GM23338 (cell line): ENCODE data around the gene TNFSF18. TPM values are rescaled to one million over a fixed set of nuclear protein-coding genes. Genes with fewer than 3 reads are reported as not detected.

ENCODE experiments used
- ATAC-seq: fragments of 200-7000 bp; cut with Tn5 transposase; 3 replicates; pipeline ENCODE4 v1.9.1; 2020
- DNase-seq: peaks from one replicate; pipeline ENCODE4 v3.0.0-alpha.2; 2015; ENCODE audit warnings: low spot score
- H2AFZ ChIP-seq: fragments of 200-600 bp; sonication (generic); 2 replicates; pipeline ENCODE4 v1.8.0; 2016; ENCODE audit warnings: antibody characterized with exemption, mild to moderate bottlenecking, moderate library complexity
- H3F3A ChIP-seq: fragments of 200-600 bp; sonication (generic); replicated peaks from 2 replicates; pipeline ENCODE4 v1.8.0; 2017; ENCODE audit warnings: antibody characterized with exemption, mixed run types, low read depth
- H3K27ac ChIP-seq: fragments of 200-600 bp; sonication (generic); 2 replicates; pipeline ENCODE4 v1.6.1; 2016; ENCODE audit warnings: low read depth
- H3K27me3 ChIP-seq: fragments of 200-600 bp; sonication (generic); 2 replicates; pipeline ENCODE4 v1.8.0; 2016; ENCODE audit warnings: mild to moderate bottlenecking, mixed run types, moderate library complexity; ENCODE audit not compliant: insufficient read depth
- H3K36me3 ChIP-seq: fragments of 200-600 bp; sonication (generic); 2 replicates; pipeline ENCODE4 v1.8.0; 2016; ENCODE audit warnings: mild to moderate bottlenecking; ENCODE audit not compliant: insufficient read depth
- H3K4me1 ChIP-seq: fragments of 200-600 bp; sonication (generic); 2 replicates; pipeline ENCODE4 v1.8.0; 2016; ENCODE audit warnings: mild to moderate bottlenecking, moderate library complexity; ENCODE audit not compliant: insufficient read depth
- H3K4me2 ChIP-seq: fragments of 200-600 bp; sonication (generic); 2 replicates; pipeline ENCODE4 v1.7.1; 2017; ENCODE audit warnings: mixed run types
- H3K4me3 ChIP-seq: fragments of 200-600 bp; sonication (generic); 2 replicates; pipeline ENCODE4 v1.6.1; 2016; ENCODE audit warnings: mixed run types
- H3K79me2 ChIP-seq: fragments of 200-600 bp; sonication (generic); replicated peaks from 2 replicates; pipeline ENCODE4 v1.8.0; 2017; ENCODE audit warnings: mild to moderate bottlenecking; ENCODE audit not compliant: insufficient read depth
- H3K9me2 ChIP-seq: fragments of 200-600 bp; sonication (generic); 2 replicates; pipeline ENCODE4 v1.8.0; 2017; ENCODE audit not compliant: insufficient read depth
- H4K20me1 ChIP-seq: fragments of 200-600 bp; sonication (generic); replicated peaks from 2 replicates; pipeline ENCODE4 v1.8.0; 2017; ENCODE audit warnings: mild to moderate bottlenecking; ENCODE audit not compliant: insufficient read depth
- H3K27ac Mint-ChIP-seq: 2 replicates; pipeline ENCODE4 v1.8.0; 2020; ENCODE audit warnings: inconsistent platforms, mild to moderate bottlenecking, moderate library complexity, mixed read lengths
- H3K27me3 Mint-ChIP-seq: 3 replicates; pipeline ENCODE4 v1.8.0; 2022; ENCODE audit warnings: low read depth, mild to moderate bottlenecking, moderate library complexity, mixed read lengths, inconsistent platforms; ENCODE audit not compliant: insufficient read depth, poor library complexity
- H3K36me3 Mint-ChIP-seq: 3 replicates; pipeline ENCODE4 v1.8.0; 2021; ENCODE audit warnings: low read depth, mild to moderate bottlenecking, inconsistent platforms, moderate library complexity, mixed read lengths
- H3K4me1 Mint-ChIP-seq: 3 replicates; pipeline ENCODE4 v1.8.0; 2020; ENCODE audit warnings: mild to moderate bottlenecking, inconsistent platforms, mixed read lengths
- H3K4me3 Mint-ChIP-seq: 3 replicates; pipeline ENCODE4 v1.8.0; 2021; ENCODE audit warnings: moderate library complexity, mild to moderate bottlenecking, inconsistent platforms, mixed read lengths
- H3K9me3 Mint-ChIP-seq: 3 replicates; pipeline ENCODE4 v1.8.0; 2020; ENCODE audit warnings: moderate library complexity, mild to moderate bottlenecking, inconsistent platforms, mixed read lengths
- CREB1 ChIP-seq: fragments of 250-450 bp; sonication (Bioruptor Pico); IDR thresholded peaks from 2 replicates; pipeline ENCODE4 v1.5.0; 2020; ENCODE audit warnings: low read depth, mild to moderate bottlenecking, moderate library complexity
- CTCF ChIP-seq, 2 experiments: fragments of 200-600 bp in 1 of 2; sonication (generic) in 1 of 2; conservative IDR thresholded peaks; 2 replicates each; pipeline versions ENCODE4 v1.5.1 to v1.6.1; 2016 to 2017; ENCODE audit warnings: antibody characterized with exemption in 2 of 2, low read depth in 2 of 2, mild to moderate bottlenecking in 2 of 2, moderate library complexity in 1 of 2
- ETS1 ChIP-seq: IDR thresholded peaks from 2 replicates; pipeline ENCODE4 v1.6.1; 2016; ENCODE audit warnings: antibody characterized with exemption
- EZH2 ChIP-seq: fragments of 200-600 bp; sonication (generic); IDR thresholded peaks from one replicate; pipeline ENCODE4 v1.8.0; 2017; ENCODE audit warnings: antibody characterized with exemption, mild to moderate bottlenecking, low read depth; ENCODE audit not compliant: unreplicated experiment
- EZH2phosphoT487 ChIP-seq: fragments of 200-600 bp; sonication (generic); IDR thresholded peaks from one replicate; pipeline ENCODE4 v1.8.1; 2018; ENCODE audit warnings: antibody characterized with exemption; ENCODE audit not compliant: unreplicated experiment
- JUNB ChIP-seq: IDR thresholded peaks from one replicate; pipeline ENCODE4 v1.6.1; 2016; ENCODE audit warnings: antibody characterized with exemption; ENCODE audit not compliant: unreplicated experiment
- NANOG ChIP-seq: IDR thresholded peaks from 2 replicates; pipeline ENCODE4 v1.6.1; 2016; ENCODE audit warnings: antibody characterized with exemption, borderline replicate concordance
- POLR2AphosphoS5 ChIP-seq: IDR thresholded peaks from 2 replicates; pipeline ENCODE4 v1.6.1; 2016; ENCODE audit warnings: antibody characterized with exemption, low read depth
- REST ChIP-seq: IDR thresholded peaks from one replicate; pipeline ENCODE4 v1.6.1; 2018; ENCODE audit warnings: antibody characterized with exemption; ENCODE audit not compliant: unreplicated experiment
- STAT1 ChIP-seq: IDR thresholded peaks from one replicate; pipeline ENCODE4 v1.6.1; 2016; ENCODE audit warnings: antibody characterized with exemption; ENCODE audit not compliant: unreplicated experiment
- ZNF114 ChIP-seq: fragments of 250-450 bp; sonication (Bioruptor Pico); IDR thresholded peaks from 2 replicates; pipeline ENCODE4 v1.5.0; 2020; ENCODE audit warnings: mild to moderate bottlenecking, moderate library complexity
- ZNF331 ChIP-seq: fragments of 250-450 bp; sonication (Bioruptor Pico); IDR thresholded peaks from 2 replicates; pipeline ENCODE4 v1.5.0; 2020; ENCODE audit warnings: low read depth, mild to moderate bottlenecking, moderate library complexity
- ZNF462 ChIP-seq: fragments of 250-450 bp; sonication (Bioruptor Pico); IDR thresholded peaks from 2 replicates; pipeline ENCODE4 v1.5.0; 2020; ENCODE audit warnings: mild to moderate bottlenecking, moderate library complexity
- polyA plus RNA-seq: library from polyadenylated mRNA; unstranded; fragments of >200 nt; fragmentation: Nextera tagmentation; extraction: Ambion mirVana; gene quantifications from 2 replicates; pipeline ENCODE4 v1.2.1, GENCODE V29; 2016
- total RNA-seq: library from RNA; depleted of rRNA; stranded (reverse); fragments of >200 nt; shearing (Covaris generic); gene quantifications from 2 replicates; pipeline ENCODE4 v1.2.3, GENCODE V29; 2014

The TNFSF18 gene
- total and polyA plus RNA-seq, 2 experiments from 2014 or later = not detected

- Mint-ChIP-seq H3K4me1 (no peaks in the 10 kb centered on the region), H3K4me3 (no peak overlapping the region), H3K9me3 (peaks cover 3% of the 10 kb centered on the region; the same call in 1 of the 3 replicates), H3K27ac (no peak overlapping the region), H3K27me3 (no peaks in the 10 kb centered on the region), H3K36me3 (no peaks in the 10 kb centered on the region)
- Histone ChIP-seq H3K4me3 (no peak overlapping the region), H3K36me3 (no peaks in the 10 kb centered on the region), H3K4me1 (no peaks in the 10 kb centered on the region), H3K27me3 (no peaks in the 10 kb centered on the region), H3K9me2 (peaks cover 8% of the 10 kb centered on the region; the same call in 1 of the 2 replicates), H3K79me2 (no peaks in the 10 kb centered on the region), H3K27ac (no peak overlapping the region), H2AFZ (no peak overlapping the region), H3K4me2 (no peak overlapping the region), H3F3A (no peaks in the 10 kb centered on the region), H4K20me1 (no peaks in the 10 kb centered on the region)
- DNase-seq (no peak), ATAC-seq (no peak)
- TF ChIP-seq NANOG (no peak), EZH2 (no peak), POLR2AphosphoS5 (no peak), CTCF (conservative IDR thresholded peaks at IDR 0.05; ENCODE audit: low read depth in 2 of 2) (no peak), STAT1 (no peak), ETS1 (no peak), EZH2phosphoT487 (no peak), ZNF114 (CRISPR knock-in tag) (no peak), ZNF331 (CRISPR knock-in tag) (no peak), CREB1 (no peak), ZNF462 (CRISPR knock-in tag) (no peak), REST (no peak), JUNB (no peak)
These were observed 32.2 kb upstream of the TNFSF18 start for GRCh38 chr1:173082913-173083312.
